COR-L47 (cell line): Measurements from ENCODE around the gene C1QTNF5.

Experiments used
- DNase-seq: peaks from one replicate; lab custom pipeline; 2025; lab: John Stamatoyannopoulos, UW

C1QTNF5 gene

DNA sequence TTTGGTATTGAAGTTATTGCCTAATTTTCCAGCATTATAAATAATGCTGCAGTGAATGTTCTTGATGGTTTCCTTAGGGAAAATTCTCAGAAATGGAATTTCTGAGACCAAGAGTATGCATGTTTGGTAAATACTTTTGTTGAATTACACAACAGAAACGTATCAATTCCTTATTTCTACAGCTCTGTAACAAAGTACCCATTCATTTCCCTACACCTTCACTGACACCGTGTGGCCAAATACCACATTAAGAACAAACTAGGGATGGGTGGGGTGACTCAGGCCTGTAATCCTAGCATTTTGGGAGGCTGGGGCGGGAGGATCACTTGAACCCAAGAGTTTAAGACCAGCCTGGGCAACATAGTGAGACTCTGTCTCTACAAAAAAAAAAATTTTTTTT lies 45.5 kb downstream of the C1QTNF5 start:
- no peak for DNase-seq

DNA sequence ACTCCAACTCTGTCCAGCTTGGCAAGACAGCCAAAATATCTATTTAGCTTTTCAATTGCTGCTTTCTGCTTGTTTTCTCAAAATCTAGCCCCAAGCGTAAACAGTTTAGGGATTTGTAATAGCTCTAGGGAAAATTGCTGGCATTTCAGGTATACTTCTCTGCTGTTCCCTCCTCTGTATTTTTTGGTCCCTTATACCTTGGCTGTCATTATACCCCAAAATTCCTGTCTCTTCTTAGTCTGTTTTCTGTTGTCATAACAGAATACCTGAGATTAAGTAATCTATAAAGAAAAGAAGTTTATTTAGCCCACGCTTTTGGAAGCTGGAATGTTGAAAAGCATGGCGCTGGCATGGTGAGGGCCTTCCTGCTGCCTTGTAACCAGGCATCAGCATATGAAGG lies 47.2 kb downstream of the C1QTNF5 start:
- DNase-seq: no peak

DNA sequence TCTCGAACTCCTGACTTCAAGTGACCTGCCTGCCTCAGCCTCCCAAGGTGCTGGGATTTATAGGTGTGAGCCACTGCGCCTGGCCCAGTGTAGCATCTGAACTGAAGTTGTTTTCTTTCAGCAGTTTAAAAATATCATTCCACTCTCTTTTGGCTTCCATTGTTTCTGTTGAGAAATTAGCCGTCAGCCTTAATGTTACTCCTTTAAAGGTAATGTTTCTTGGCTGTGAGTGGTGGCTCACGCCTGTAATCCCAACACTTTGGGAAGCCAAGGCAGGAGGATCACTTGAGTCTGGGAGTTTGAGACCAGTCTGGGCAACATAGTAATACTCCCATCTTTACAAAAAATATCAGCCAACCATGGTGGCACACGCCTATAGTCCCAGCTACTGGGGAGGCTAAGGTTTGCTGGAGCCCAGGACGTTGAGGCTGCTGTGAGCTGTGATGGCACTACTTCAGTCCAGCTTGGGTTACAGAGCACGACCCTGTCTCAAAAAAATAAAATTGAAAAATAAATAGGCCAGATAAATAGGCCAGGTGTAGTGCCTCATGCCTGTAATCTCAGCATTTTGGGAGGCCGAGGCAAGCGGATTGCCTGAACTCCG lies 49.7 kb downstream of the C1QTNF5 start:
- DNase-seq: no peak
